A549 (cell line): ENCODE measurements around the gene BCL2L1. TPM values are rescaled to one million over a fixed set of nuclear protein-coding genes. Genes with fewer than 3 reads are reported as not detected.

Experiments
- ATAC-seq, 2 experiments: fragments of 200-7000 bp in 1 of 2; fragments of >200 bp in 1 of 2; cut with Nextera tagmentation in 1 of 2; cut with Tn5 transposase in 1 of 2; 3 replicates each; pipeline versions ENCODE4 v1.8.0 to v1.9.1; 2018 to 2020; ENCODE audit warnings: mild to moderate bottlenecking in 1 of 2, moderate library complexity in 1 of 2
- CTCF ChIA-PET: fragments of 300-600 bp; sonication (Branson Sonifier 250); formaldehyde crosslinking; extraction: SDS; loops from one replicate; lab custom pipeline; 2021; ENCODE audit warnings: antibody characterized with exemption, inconsistent platforms; lab: Yijun Ruan, JAX
- POLR2A ChIA-PET: fragments of 350-600 bp; formaldehyde crosslinking; extraction: SDS; loops from one replicate; lab custom pipeline; 2021; ENCODE audit warnings: antibody characterized with exemption, inconsistent platforms; lab: Yijun Ruan, JAX
- DNase-seq, 2 experiments: peaks; one replicate each; pipeline versions ENCODE4 v3.0.0 to v3.0.0-alpha.2; 2011 to 2016; ENCODE audit warnings: low read depth in 1 of 2, low spot score in 1 of 2
- FAIRE-seq: peaks from 2 replicates; lab custom pipeline; 2011; peaks lifted over from hg19 to GRCh38; lab: Jason Lieb, UNC
- H3K27ac ChIP-seq, 2 experiments: fragments of >200 bp; sonication (Bioruptor Twin); formaldehyde crosslinking; 3 replicates each; pipeline ENCODE4 v1.5.1; 2016 to 2017
- H3K4me1 ChIP-seq: fragments of >200 bp; sonication (Bioruptor Twin); formaldehyde crosslinking; 3 replicates; pipeline ENCODE4 v1.6.1; 2016
- H3K4me2 ChIP-seq: fragments of >200 bp; sonication (Bioruptor Twin); formaldehyde crosslinking; 3 replicates; pipeline ENCODE4 v1.6.1; 2016
- H3K4me3 ChIP-seq: fragments of >200 bp; sonication (Bioruptor Twin); formaldehyde crosslinking; 3 replicates; pipeline ENCODE4 v1.5.1; 2016
- H3K9me3 ChIP-seq: fragments of >200 bp; sonication (Bioruptor Twin); formaldehyde crosslinking; 3 replicates; pipeline ENCODE4 v1.6.1; 2016
- ATOH8 ChIP-seq: fragments of 250-450 bp; sonication (Bioruptor Pico); IDR thresholded peaks from 2 replicates; pipeline ENCODE4 v1.5.0; 2020; ENCODE audit warnings: low read depth, mild to moderate bottlenecking, moderate library complexity
- BHLHE40 ChIP-seq: IDR thresholded peaks from 2 replicates; pipeline ENCODE4 v1.6.1; 2012; ENCODE audit warnings: low read depth, low read length, inconsistent platforms
- CBX2 ChIP-seq: fragments of 200-600 bp; sonication (generic); IDR thresholded peaks from 2 replicates; pipeline ENCODE4 v1.6.1; 2016; ENCODE audit warnings: low read depth, mild to moderate bottlenecking, borderline replicate concordance
- CHD2 ChIP-seq: fragments of 150-350 bp; IDR thresholded peaks from 2 replicates; pipeline ENCODE4 v1.6.1; 2014; ENCODE audit warnings: low read length; ENCODE audit not compliant: partially characterized antibody
- EHF ChIP-seq: fragments of 250-450 bp; sonication (Bioruptor Pico); IDR thresholded peaks from 2 replicates; pipeline ENCODE4 v1.5.0; 2020; ENCODE audit warnings: mild to moderate bottlenecking
- EHMT2 ChIP-seq: fragments of 200-600 bp; sonication (generic); IDR thresholded peaks from 2 replicates; pipeline ENCODE4 v1.6.1; 2016; ENCODE audit warnings: antibody characterized with exemption, low read depth, mild to moderate bottlenecking, moderate library complexity
- EP300 ChIP-seq, 2 experiments: fragments of >200 bp; sonication (Bioruptor Twin); formaldehyde crosslinking; IDR thresholded peaks; 2 replicates in 1 of 2; 3 replicates in 1 of 2; pipeline ENCODE4 v1.6.1; 2016 to 2017
- ESRRA ChIP-seq: fragments of 150-350 bp; IDR thresholded peaks from 2 replicates; pipeline ENCODE4 v1.6.1; 2014; ENCODE audit warnings: mild to moderate bottlenecking, low read length, borderline replicate concordance
- FOSB ChIP-seq: fragments of 250-450 bp; sonication (Bioruptor Pico); IDR thresholded peaks from 2 replicates; pipeline ENCODE4 v1.5.0; 2020; ENCODE audit warnings: mild to moderate bottlenecking, moderate library complexity
- FOSL2 ChIP-seq, 2 experiments: fragments of 450-650 bp in 1 of 2; fragments of >200 bp in 1 of 2; sonication (Bioruptor Twin) in 1 of 2; formaldehyde crosslinking; IDR thresholded peaks; 2 replicates each; pipeline versions ENCODE4 v1.5.0 to v1.6.1; 2016 to 2020; ENCODE audit warnings: mild to moderate bottlenecking in 1 of 2, moderate library complexity in 1 of 2
- HEYL ChIP-seq: fragments of 250-450 bp; sonication (Bioruptor Pico); IDR thresholded peaks from 2 replicates; pipeline ENCODE4 v1.8.0; 2021; ENCODE audit warnings: mild to moderate bottlenecking, moderate library complexity
- HOXA7 ChIP-seq: fragments of 250-450 bp; sonication (Bioruptor Pico); IDR thresholded peaks from 2 replicates; pipeline ENCODE4 v1.5.0; 2020; ENCODE audit warnings: mild to moderate bottlenecking, moderate library complexity
- HOXB13 ChIP-seq: fragments of 250-450 bp; sonication (Bioruptor Pico); IDR thresholded peaks from 2 replicates; pipeline ENCODE4 v1.5.0; 2020; ENCODE audit warnings: low read depth, mild to moderate bottlenecking, moderate library complexity
- JUN ChIP-seq, 2 experiments: fragments of >200 bp; sonication (Bioruptor Twin); formaldehyde crosslinking; IDR thresholded peaks; 2 replicates in 1 of 2; 3 replicates in 1 of 2; pipeline ENCODE4 v1.6.1; 2016 to 2017
- KDM5A ChIP-seq: fragments of 200-600 bp; sonication (generic); IDR thresholded peaks from 2 replicates; pipeline ENCODE4 v1.6.1; 2016; ENCODE audit warnings: antibody characterized with exemption, mild to moderate bottlenecking
- NR3C1 ChIP-seq: fragments of >200 bp; sonication (Bioruptor Twin); formaldehyde crosslinking; IDR thresholded peaks from 3 replicates; pipeline ENCODE4 v1.6.1; 2017
- PBX3 ChIP-seq: IDR thresholded peaks from 2 replicates; pipeline ENCODE4 v1.6.1; 2012
- POLR2A ChIP-seq: IDR thresholded peaks from 2 replicates; pipeline ENCODE4 v1.6.1; 2012; ENCODE audit warnings: mild to moderate bottlenecking, low read length
- POLR2AphosphoS2 ChIP-seq: conservative IDR thresholded peaks from 2 replicates; pipeline ENCODE4 v1.6.1; 2012; ENCODE audit warnings: low read length, improper control_type of control experiment, inconsistent platforms
- RAD21 ChIP-seq, 2 experiments: fragments of >200 bp in 1 of 2; sonication (Bioruptor Twin) in 1 of 2; formaldehyde crosslinking in 1 of 2; IDR thresholded peaks in 1 of 2; conservative IDR thresholded peaks in 1 of 2; 2 replicates in 1 of 2; 3 replicates in 1 of 2; pipeline ENCODE4 v1.6.1; 2012 to 2018; ENCODE audit warnings: inconsistent platforms in 1 of 2
- RARB ChIP-seq: fragments of 250-450 bp; sonication (Bioruptor Pico); IDR thresholded peaks from 2 replicates; pipeline ENCODE4 v1.8.0; 2021; ENCODE audit warnings: mild to moderate bottlenecking, moderate library complexity
- RCOR1 ChIP-seq: fragments of 150-350 bp; IDR thresholded peaks from 2 replicates; pipeline ENCODE4 v1.6.1; 2014; ENCODE audit warnings: antibody characterized with exemption, low read length, low read depth
- RNF2 ChIP-seq: fragments of 200-600 bp; sonication (generic); IDR thresholded peaks from 2 replicates; pipeline ENCODE4 v1.6.1; 2016; ENCODE audit warnings: low read depth, mild to moderate bottlenecking, antibody characterized with exemption, moderate library complexity, borderline replicate concordance
- SREBF2 ChIP-seq: fragments of 450-650 bp; IDR thresholded peaks from 2 replicates; pipeline ENCODE4 v1.6.1; 2014; ENCODE audit warnings: mild to moderate bottlenecking, moderate library complexity
- TP53 ChIP-seq: fragments of 250-450 bp; sonication (Bioruptor Pico); IDR thresholded peaks from 2 replicates; pipeline ENCODE4 v1.5.0; 2021; ENCODE audit warnings: mild to moderate bottlenecking, moderate library complexity
- ZC3H11A ChIP-seq: fragments of 450-650 bp; IDR thresholded peaks from 2 replicates; pipeline ENCODE4 v1.6.1; 2014; ENCODE audit warnings: antibody characterized with exemption, mild to moderate bottlenecking
- ZNF302 ChIP-seq: fragments of 250-450 bp; sonication (Bioruptor Pico); IDR thresholded peaks from 2 replicates; pipeline ENCODE4 v1.9.0; 2021; ENCODE audit warnings: inconsistent platforms, mild to moderate bottlenecking, moderate library complexity
- WGBS: methylation state at CpG from one replicate; pipeline ENCODE4 v1.1.6; 2017; ENCODE audit errors: missing lambda C conversion rate; 5-methylcytosine and 5-hydroxymethylcytosine counted together
- polyA plus RNA-seq, 4 experiments: library from polyadenylated mRNA; depleted of rRNA in 3 of 4; stranded (reverse); fragments of >200 nt; fragmentation: RNase III in 1 of 4; extraction: RNeasy Plus Mini Kit Qiagen cat#74134 plus additional on column Dnase treatment in 1 of 4; gene quantifications; 2 replicates in 3 of 4; 3 replicates in 1 of 4; pipeline ENCODE4 v1.2.3, GENCODE V29; 2011 to 2017

Gene BCL2L1
- polyA plus RNA-seq, 2 of the 4 experiments (the other 2 are of a cell fraction), result 154 to 178 TPM

GRCh38 chr20:31718952-31719643 is 3.6 kb downstream of the BCL2L1 start:
- ATAC-seq, result no peak
- POLR2A ChIA-PET, result interaction anchor here (0.7 to 5.5 kb wide), 6 partner anchors 11 to 57 kb away, joined by 3 to 90 read pairs (median 10); no protein-coding TSS in a partner anchor
- Histone ChIP-seq H3K9me3 (no peaks in the 10 kb centered on the region), H3K4me3 (peak overlapping the region; percentile 68)
- TF ChIP-seq ZC3H11A (no peak), NR3C1 (no peak), EHF (no peak), TP53 (CRISPR knock-in tag) (0 out of 2 replicates have a peak, but pooled peaks have one; percentile 42), RNF2 (no peak), RCOR1 (no peak), FOSL2 (IDR thresholded peaks at IDR 0.05) (no peak), FOSL2 (CRISPR knock-in tag; IDR thresholded peaks at IDR 0.05) (no peak), POLR2A (no peak), POLR2AphosphoS2 (0 out of 2 replicates have a peak, but pooled peaks have one; percentile 42), ZNF302 (CRISPR knock-in tag) (no peak), PBX3 (no peak), FOSB (CRISPR knock-in tag) (no peak), CBX2 (no peak), HEYL (CRISPR knock-in tag) (peak; percentile 58; the same call in 1 of the 2 replicates), ESRRA (no peak)
- TF ChIP-seq, all 56 proteins: peak for 3
- Histone ChIP-seq H3K4me2 (peak overlapping the region; percentile 80), H3K27ac (peak overlapping the region; percentile 95 to 96), H3K4me1 (peaks cover 54% of the 10 kb centered on the region)
- DNase-seq, result no peak
- FAIRE-seq, result no peak
- WGBS, result 24% methylated on average over 6 of the region's 6 CpGs
- CTCF ChIA-PET, result interaction anchor here (1.3 to 14.7 kb wide), 7 partner anchors 9 to 107 kb away, joined by 3 to 489 read pairs (median 18); no protein-coding TSS in a partner anchor

GRCh38 chr20:31717478-31718201 is 5.0 kb downstream of the BCL2L1 start:
- Histone ChIP-seq H3K4me1 (peaks cover 68% of the 10 kb centered on the region), H3K27ac (peak overlapping the region; percentile 95 to 96), H3K9me3 (no peaks in the 10 kb centered on the region), H3K4me2 (peak overlapping the region; percentile 80), H3K4me3 (peak overlapping the region; percentile 68)
- TF ChIP-seq RAD21 (conservative IDR thresholded peaks at IDR 0.05 in 1 of 2, IDR thresholded peaks at IDR 0.05 in 1 of 2), result no peak
- TF ChIP-seq HOXB13 (CRISPR knock-in tag), result 0 out of 2 replicates have a peak, but pooled peaks have one; percentile 31
- ATAC-seq (no peak), FAIRE-seq (no peak), DNase-seq (no peak)
- ChIA-PET CTCF (interaction anchor here (0.7 to 14.7 kb wide), 6 partner anchors 18 to 155 kb away, joined by 3 to 489 read pairs (median 6); no protein-coding TSS in a partner anchor), POLR2A (interaction anchor here (1.0 to 5.4 kb wide), 4 partner anchors 12 to 124 kb away, joined by 5 to 30 read pairs (median 6); no protein-coding TSS in a partner anchor)
- 68% methylated on average over 6 of the region's 6 CpGs for WGBS

- TF ChIP-seq HOXB13 (CRISPR knock-in tag) (no peak), FOSB (CRISPR knock-in tag) (no peak), JUN (IDR thresholded peaks at IDR 0.05) (no peak; a peak in 1 of 5 replicates), EHMT2 (no peak), BHLHE40 (no peak), KDM5A (no peak), SREBF2 (no peak), ZNF302 (CRISPR knock-in tag) (no peak), CBX2 (no peak), RARB (CRISPR knock-in tag) (no peak), HOXA7 (CRISPR knock-in tag) (no peak), ATOH8 (no peak), POLR2A (no peak), CHD2 (no peak), EP300 (IDR thresholded peaks at IDR 0.05) (no peak)
- ATAC-seq, result no peak
- H3K9me3 ChIP-seq, result no peaks in the 10 kb centered on the region
- peak overlapping the region; percentile 80 for H3K4me2 ChIP-seq
- peak overlapping the region; percentile 95 to 96 for H3K27ac ChIP-seq
- H3K4me1 ChIP-seq, result peaks cover 74% of the 10 kb centered on the region
- no peak for DNase-seq
- peak overlapping the region; percentile 68 for H3K4me3 ChIP-seq
- FAIRE-seq, result no peak
- 72% methylated on average over 5 of the region's 5 CpGs for WGBS
- ChIA-PET CTCF (interaction anchor here (0.8 to 14.7 kb wide), 5 partner anchors 17 to 154 kb away, joined by 3 to 489 read pairs (median 8); no protein-coding TSS in a partner anchor), POLR2A (interaction anchor here (1.0 to 5.4 kb wide), 4 partner anchors 11 to 124 kb away, joined by 5 to 30 read pairs (median 6); no protein-coding TSS in a partner anchor)
Observed at GRCh38 chr20:31716818-31717477, 5.7 kb downstream of the BCL2L1 start.
